Muscle layer of colon (tissue), 2 donors: Measurements from ENCODE around the gene TMEM235.

Experiments
- H3K27ac ChIP-seq: one replicate; pipeline ENCODE4 v1.7.0; 2013; ENCODE audit warnings: low read depth, mild to moderate bottlenecking, low read length, moderate library complexity
- H3K27me3 ChIP-seq, 2 donors: one replicate each; pipeline ENCODE4 v1.7.0; 2013; ENCODE audit warnings: low read length in 2 of 2, mild to moderate bottlenecking in 2 of 2; ENCODE audit not compliant: insufficient read depth in 2 of 2, control insufficient read depth in 1 of 2
- H3K36me3 ChIP-seq: one replicate; pipeline ENCODE4 v1.7.0; 2013; ENCODE audit warnings: mild to moderate bottlenecking, low read length; ENCODE audit not compliant: insufficient read depth
- H3K4me1 ChIP-seq: one replicate; pipeline ENCODE4 v1.7.0; 2013; ENCODE audit warnings: mild to moderate bottlenecking, low read length; ENCODE audit not compliant: insufficient read depth
- H3K4me3 ChIP-seq, 2 donors: one replicate each; pipeline ENCODE4 v1.7.0; 2013; ENCODE audit warnings: low read length in 2 of 2, low read depth in 1 of 2, mild to moderate bottlenecking in 1 of 2, moderate library complexity in 1 of 2
- H3K9ac ChIP-seq: one replicate; pipeline ENCODE4 v1.7.0; 2013; ENCODE audit warnings: low read length
- H3K9me3 ChIP-seq: one replicate; pipeline ENCODE4 v1.7.0; 2013; ENCODE audit warnings: mild to moderate bottlenecking, low read length
- donor health status: abdominal sarcoma.
- donor health status: Adenocarcinoma of cecum.

Gene TMEM235

GRCh38 chr17:78202666-78203065 is 28.8 kb upstream of the TMEM235 start:
- no peaks in the 10 kb centered on the region for H3K36me3 ChIP-seq
- no peak overlapping the region for H3K9ac ChIP-seq
- H3K4me1 ChIP-seq = no peaks in the 10 kb centered on the region
- no peak overlapping the region for H3K27ac ChIP-seq
- no peak overlapping the region for H3K4me3 ChIP-seq
- no peaks in the 10 kb centered on the region for H3K9me3 ChIP-seq
- no peaks in the 10 kb centered on the region for H3K27me3 ChIP-seq

GRCh38 chr17:78204387-78205123 is 26.9 kb upstream of the TMEM235 start:
- no peak overlapping the region for H3K9ac ChIP-seq
- no peaks in the 10 kb centered on the region for H3K36me3 ChIP-seq
- no peak overlapping the region for H3K27ac ChIP-seq
- H3K27me3 ChIP-seq = no peaks in the 10 kb centered on the region
- H3K4me1 ChIP-seq = no peaks in the 10 kb centered on the region
- H3K4me3 ChIP-seq = no peak overlapping the region
- H3K9me3 ChIP-seq = no peaks in the 10 kb centered on the region

GRCh38 chr17:78205124-78205775 is 26.2 kb upstream of the TMEM235 start:
- H3K36me3 ChIP-seq = no peaks in the 10 kb centered on the region
- H3K27me3 ChIP-seq = no peaks in the 10 kb centered on the region
- H3K27ac ChIP-seq = no peak overlapping the region

GRCh38 chr17:78206298-78206697 is 25.1 kb upstream of the TMEM235 start:
- Histone ChIP-seq H3K27me3 (no peaks in the 10 kb centered on the region), H3K9ac (no peak overlapping the region), H3K27ac (no peak overlapping the region), H3K36me3 (no peaks in the 10 kb centered on the region), H3K4me3 (no peak overlapping the region), H3K4me1 (no peaks in the 10 kb centered on the region), H3K9me3 (no peaks in the 10 kb centered on the region)

More at GRCh38 chr17:78205124-78205775, 26.2 kb upstream of the TMEM235 start:
- H3K4me3 ChIP-seq = no peak overlapping the region
- no peaks in the 10 kb centered on the region for H3K4me1 ChIP-seq
- no peaks in the 10 kb centered on the region for H3K9me3 ChIP-seq
- no peak overlapping the region for H3K9ac ChIP-seq

- no peaks in the 10 kb centered on the region for H3K9me3 ChIP-seq
- no peaks in the 10 kb centered on the region for H3K27me3 ChIP-seq
- H3K9ac ChIP-seq = no peak overlapping the region
- H3K4me3 ChIP-seq = no peak overlapping the region
- no peaks in the 10 kb centered on the region for H3K4me1 ChIP-seq
- H3K36me3 ChIP-seq = no peaks in the 10 kb centered on the region
- no peak overlapping the region for H3K27ac ChIP-seq
These were observed 22.9 kb upstream of the TMEM235 start for GRCh38 chr17:78208486-78208885.

- Histone ChIP-seq H3K9ac (no peak overlapping the region), H3K4me1 (no peaks in the 10 kb centered on the region)
These were observed 21.3 kb upstream of the TMEM235 start for GRCh38 chr17:78210111-78210510.

GRCh38 chr17:78211032-78211431 is 20.4 kb upstream of the TMEM235 start:
- H3K4me3 ChIP-seq = no peak overlapping the region
- H3K36me3 ChIP-seq = no peaks in the 10 kb centered on the region
- no peaks in the 10 kb centered on the region for H3K27me3 ChIP-seq
- no peak overlapping the region for H3K27ac ChIP-seq
- H3K9ac ChIP-seq = no peak overlapping the region
- no peaks in the 10 kb centered on the region for H3K9me3 ChIP-seq
- no peaks in the 10 kb centered on the region for H3K4me1 ChIP-seq

More at GRCh38 chr17:78210111-78210510, 21.3 kb upstream of the TMEM235 start:
- H3K36me3 ChIP-seq = no peaks in the 10 kb centered on the region
- no peak overlapping the region for H3K4me3 ChIP-seq
- H3K27me3 ChIP-seq = no peaks in the 10 kb centered on the region
- no peaks in the 10 kb centered on the region for H3K9me3 ChIP-seq
- no peak overlapping the region for H3K27ac ChIP-seq

GRCh38 chr17:78214016-78214705 is 17.3 kb upstream of the TMEM235 start, which contains the start of gene BIRC5:
BIRC5 (plus strand) TSS chr17:78214253; CDS start chr17:78214317, 64 bp downstream.
- no peak within 1 kb of the TSS for H3K27ac ChIP-seq
- no peaks in the 10 kb centered on the region for H3K36me3 ChIP-seq
- H3K9me3 ChIP-seq = no peaks in the 10 kb centered on the region
- H3K4me1 ChIP-seq = no peaks in the 10 kb centered on the region
- H3K27me3 ChIP-seq = no peaks in the 10 kb centered on the region
- no peak within 1 kb of the TSS for H3K9ac ChIP-seq
- H3K4me3 ChIP-seq = peak within 1 kb of the TSS in 1 of 2 donors; percentile 49

GRCh38 chr17:78214706-78215061 is 16.7 kb upstream of the TMEM235 start:
- Histone ChIP-seq H3K9me3 (no peaks in the 10 kb centered on the region), H3K36me3 (no peaks in the 10 kb centered on the region), H3K27ac (no peak overlapping the region), H3K4me3 (no peak overlapping the region), H3K9ac (no peak overlapping the region), H3K27me3 (no peaks in the 10 kb centered on the region), H3K4me1 (no peaks in the 10 kb centered on the region)

- H3K4me1 ChIP-seq = no peaks in the 10 kb centered on the region
- no peaks in the 10 kb centered on the region for H3K36me3 ChIP-seq
- H3K4me3 ChIP-seq = no peak overlapping the region
- H3K27ac ChIP-seq = no peak overlapping the region
- H3K27me3 ChIP-seq = no peaks in the 10 kb centered on the region
- H3K9me3 ChIP-seq = no peaks in the 10 kb centered on the region
- no peak overlapping the region for H3K9ac ChIP-seq
These were observed 11.9 kb upstream of the TMEM235 start for GRCh38 chr17:78219396-78220150.

- Histone ChIP-seq H3K4me3 (no peak overlapping the region), H3K4me1 (no peaks in the 10 kb centered on the region), H3K27me3 (no peaks in the 10 kb centered on the region), H3K27ac (no peak overlapping the region), H3K9ac (no peak overlapping the region), H3K9me3 (no peaks in the 10 kb centered on the region), H3K36me3 (no peaks in the 10 kb centered on the region)
These were observed 8.4 kb upstream of the TMEM235 start for GRCh38 chr17:78223061-78223460.
